ENCODE measurements around the gene GNB1.

Gene GNB1

DNA sequence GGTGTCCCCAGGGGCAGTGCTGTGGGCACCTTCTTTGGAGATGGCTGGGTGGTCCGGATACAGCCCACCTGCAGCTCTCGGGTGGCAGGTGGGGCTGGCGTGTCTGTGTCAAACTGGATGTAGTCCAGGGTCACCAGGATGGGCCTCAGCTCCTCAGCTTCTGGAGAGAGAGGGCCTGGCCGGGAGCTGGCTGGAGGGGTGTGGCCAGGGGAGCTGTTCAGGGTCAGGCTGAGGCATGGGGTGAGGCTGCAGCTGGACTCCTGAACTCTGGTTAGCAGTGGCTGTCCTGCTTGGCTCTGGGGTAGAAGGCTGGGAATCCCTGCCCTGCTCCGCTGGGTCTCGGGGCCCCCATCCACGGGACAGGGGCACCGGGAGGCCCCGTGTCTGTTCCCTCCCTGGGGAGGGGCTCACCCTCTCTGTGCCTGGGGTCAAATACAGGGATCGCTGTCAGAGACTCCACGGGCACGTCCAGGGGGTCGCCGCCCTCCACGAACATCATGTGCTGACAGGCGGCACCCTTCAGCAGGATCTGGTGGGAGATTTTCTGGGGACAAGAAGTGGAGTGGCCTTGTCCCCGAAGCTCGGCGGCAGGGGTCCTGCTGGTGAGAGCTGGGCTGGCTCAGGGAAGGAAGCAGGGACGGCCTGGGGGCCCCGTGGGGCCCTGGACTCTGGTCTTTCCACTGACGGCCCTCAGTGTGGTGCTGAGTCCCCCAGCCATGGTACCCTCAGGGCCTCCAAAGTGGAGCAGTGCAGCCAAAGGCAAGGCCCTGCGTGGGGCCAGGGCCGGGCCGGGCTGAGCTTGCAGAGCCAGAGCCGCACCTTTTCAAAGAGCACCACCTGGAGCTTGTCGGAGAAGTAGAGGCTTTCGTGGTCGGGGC is 32.3 kb upstream of the GNB1 start:
- no peak for DNase-seq

- DNase-seq, result no peak
These were observed 31.7 kb upstream of the GNB1 start for GRCh38 chr1:1922702-1922955.

DNA sequence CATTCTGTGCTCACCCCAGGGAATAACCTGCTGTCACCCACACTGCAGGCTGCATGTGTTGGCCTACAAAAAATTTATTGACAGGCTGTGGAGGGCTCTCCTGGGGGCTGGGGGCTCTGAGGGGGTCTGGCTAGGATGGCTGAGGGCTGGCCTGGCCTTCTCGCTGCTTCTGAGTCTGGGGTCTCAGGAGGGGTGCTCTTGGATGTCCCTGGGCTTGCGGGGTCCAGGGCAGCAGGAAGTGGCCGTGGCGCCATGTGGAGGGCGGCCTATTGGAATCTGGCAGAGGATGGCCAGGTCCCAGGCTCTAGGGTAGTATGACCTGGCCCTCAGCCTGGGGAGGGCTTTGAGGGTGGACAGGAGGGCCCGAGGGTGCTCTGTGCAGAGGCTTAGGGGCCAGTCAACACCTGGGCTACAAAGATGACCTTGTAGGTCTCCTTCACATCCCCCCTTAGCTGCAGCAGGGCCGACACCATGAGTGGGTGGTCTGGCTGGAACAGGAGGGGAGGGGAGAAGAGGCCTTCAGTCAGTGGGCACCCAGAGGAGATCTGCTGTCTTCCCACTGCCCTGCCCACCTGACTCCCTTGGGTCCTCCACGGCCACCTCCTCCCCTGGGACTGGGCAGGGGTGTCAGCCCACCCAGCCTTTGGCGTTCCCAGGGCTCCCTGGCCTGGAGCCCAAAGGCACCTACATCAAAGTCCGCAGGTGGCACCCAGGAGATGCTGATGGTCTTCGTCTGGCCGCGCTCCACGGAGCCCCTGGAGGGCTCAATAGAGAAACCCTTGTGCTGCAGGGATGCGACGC is 31.2 kb upstream of the GNB1 start:
- DNase-seq, result no peak

DNA sequence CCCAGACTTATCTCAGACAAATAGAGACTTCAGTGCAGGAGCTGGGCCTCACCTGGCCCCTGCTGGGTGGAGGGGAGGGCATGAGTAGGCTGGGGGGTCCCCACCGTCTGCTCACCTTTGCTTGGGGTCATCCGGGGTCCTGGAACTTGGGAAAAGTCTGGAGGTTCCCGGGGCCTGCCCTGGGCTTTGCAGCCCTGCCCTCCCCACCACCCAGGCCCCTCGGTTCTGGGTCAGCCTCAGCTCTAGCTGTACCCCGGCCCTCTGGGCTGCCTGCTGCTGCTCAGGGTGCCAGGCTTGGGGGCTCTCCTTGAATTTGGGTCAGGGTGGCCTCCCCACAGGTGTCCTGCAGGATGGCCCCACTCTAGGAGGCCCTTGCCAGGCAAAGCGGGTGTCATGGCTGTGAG is 30.6 kb upstream of the GNB1 start:
- no peak for DNase-seq

DNA sequence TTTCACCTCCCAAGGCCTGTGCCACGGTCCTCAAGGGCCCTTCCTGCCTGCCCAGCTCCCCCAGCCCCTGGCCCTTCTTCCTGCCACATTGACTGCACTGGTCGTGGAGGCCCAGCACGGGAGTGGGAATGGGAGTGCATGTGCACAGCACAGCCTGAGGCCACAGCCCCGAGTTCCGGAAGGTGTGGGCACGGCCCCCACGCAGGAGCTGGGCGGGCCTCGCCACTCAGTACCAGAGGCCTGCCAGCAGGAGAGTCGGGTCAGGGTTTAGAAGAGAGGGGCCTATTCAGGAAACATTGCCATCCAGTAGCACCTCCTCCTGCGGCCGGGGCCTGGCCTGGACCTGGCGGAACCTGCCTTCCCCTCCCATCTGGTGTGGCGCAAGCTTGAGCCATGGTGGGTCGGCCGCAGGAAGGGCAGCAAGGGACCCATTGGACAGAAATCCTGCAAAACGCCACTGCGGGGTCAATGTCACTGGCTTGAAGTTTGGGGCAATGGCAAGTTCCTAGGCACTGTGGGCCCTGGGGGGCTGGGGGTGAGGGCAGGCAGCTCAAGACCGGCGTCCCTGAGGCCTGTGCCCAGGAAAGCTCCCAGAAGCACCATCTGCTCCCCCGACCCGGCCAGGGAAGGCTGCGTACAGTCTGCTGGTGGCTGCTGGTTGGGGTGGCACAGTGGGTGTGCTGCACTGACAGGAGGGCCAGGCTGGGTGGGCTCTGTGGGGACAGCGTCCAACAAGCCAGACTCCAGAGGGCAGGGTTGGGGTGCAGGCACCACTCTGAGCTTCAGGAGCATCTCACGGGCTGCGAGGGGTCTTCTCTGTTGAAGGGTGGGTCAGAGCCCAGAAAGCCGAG is 29.9 kb upstream of the GNB1 start:
- no peak for DNase-seq

- DNase-seq, result no peak
These were observed 29.2 kb upstream of the GNB1 start for GRCh38 chr1:1920057-1920607.

- peak; percentile 100 for DNase-seq
These were observed 28.6 kb upstream of the GNB1 start for GRCh38 chr1:1919304-1920056.

DNA sequence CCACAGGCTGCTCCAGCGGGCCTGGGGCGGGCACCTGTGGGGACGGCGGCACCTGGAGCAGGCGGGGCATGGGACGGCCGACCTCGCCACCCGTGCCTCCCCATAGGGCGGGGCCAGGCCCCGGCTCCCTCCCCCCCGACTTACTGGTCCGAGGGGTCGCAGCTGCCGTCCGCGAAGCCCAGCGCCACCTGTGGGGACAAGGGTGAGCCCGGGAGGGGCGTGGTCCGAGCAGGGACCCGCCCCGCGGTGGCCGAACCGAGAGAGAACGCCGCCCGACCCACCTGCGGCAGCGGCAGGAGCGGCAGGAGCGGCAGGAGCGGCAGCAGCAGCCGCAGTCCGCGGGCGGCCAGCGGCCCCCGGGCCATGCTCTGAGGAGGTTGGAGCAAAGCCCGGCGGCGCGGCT is 28.0 kb upstream of the GNB1 start, which contains the start of gene TMEM52:
Gene TMEM52, minus strand, starts transcription at position 379 of the 403 bp plus-strand sequence. Its CDS starts 14 bp downstream, at position 365.
- no peak for DNase-seq

DNA sequence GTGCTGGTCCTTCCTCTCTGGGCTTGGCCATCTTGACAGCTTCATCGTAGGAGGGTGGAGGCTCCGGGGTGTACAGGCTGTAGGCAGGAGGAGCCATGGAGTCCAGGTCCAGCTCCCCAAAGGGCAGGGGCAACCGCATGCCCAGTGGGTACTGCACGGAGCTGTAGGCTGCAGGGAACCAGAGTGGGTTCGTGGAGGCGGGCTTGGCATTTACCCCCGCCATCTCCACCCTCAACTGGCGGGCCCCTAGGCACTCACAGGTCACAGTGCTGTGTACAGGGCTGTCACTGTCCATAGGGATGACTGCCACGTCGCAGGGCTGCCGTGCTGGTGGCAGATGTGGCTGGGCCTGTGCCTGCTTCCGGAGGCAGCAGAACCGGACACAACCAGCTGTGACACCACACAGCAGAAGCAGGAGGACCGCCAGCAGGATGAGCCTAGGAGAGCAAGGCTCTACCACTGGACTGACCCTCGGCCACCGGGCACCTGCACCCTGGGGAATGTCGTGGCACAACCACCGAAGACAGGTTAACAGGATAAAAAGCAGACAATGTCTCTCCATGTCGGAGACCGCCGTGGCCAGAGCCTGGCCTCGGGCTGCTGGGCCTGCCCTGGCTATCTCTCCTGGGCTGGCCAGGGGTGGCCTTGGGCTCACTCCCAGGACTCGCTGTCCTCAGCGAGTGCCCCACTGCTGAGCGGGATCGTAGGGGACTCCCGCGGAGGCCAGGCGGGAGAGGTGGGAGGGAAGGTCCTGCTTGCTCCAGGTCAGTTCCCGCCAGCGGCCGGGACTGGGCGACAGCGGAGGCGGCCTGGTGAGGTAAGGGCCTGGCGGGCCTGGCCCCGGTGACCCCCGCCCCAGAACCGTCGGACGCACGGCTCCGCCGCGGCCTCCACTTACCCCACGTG is 27.4 kb upstream of the GNB1 start:
- DNase-seq, result no peak

- DNase-seq, result no peak
These were observed 26.6 kb upstream of the GNB1 start for GRCh38 chr1:1917304-1917976.

DNA sequence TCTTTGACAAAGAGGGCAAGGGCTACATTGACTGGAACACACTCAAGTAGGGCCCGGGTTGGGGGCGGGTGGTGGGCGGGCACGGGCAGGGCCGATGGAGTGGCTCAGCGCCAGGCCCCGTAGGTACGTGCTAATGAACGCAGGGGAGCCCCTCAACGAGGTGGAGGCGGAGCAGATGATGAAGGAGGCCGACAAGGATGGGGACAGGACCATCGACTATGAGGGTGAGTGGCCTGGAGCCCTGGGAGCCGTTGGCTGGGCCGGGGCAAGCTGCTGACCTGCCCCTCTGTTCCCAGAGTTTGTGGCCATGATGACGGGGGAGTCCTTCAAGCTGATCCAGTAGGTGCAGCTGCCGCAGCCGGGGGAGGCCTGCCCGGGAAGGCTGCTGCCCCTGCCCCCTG is 26.0 kb upstream of the GNB1 start:
- no peak for DNase-seq

DNA sequence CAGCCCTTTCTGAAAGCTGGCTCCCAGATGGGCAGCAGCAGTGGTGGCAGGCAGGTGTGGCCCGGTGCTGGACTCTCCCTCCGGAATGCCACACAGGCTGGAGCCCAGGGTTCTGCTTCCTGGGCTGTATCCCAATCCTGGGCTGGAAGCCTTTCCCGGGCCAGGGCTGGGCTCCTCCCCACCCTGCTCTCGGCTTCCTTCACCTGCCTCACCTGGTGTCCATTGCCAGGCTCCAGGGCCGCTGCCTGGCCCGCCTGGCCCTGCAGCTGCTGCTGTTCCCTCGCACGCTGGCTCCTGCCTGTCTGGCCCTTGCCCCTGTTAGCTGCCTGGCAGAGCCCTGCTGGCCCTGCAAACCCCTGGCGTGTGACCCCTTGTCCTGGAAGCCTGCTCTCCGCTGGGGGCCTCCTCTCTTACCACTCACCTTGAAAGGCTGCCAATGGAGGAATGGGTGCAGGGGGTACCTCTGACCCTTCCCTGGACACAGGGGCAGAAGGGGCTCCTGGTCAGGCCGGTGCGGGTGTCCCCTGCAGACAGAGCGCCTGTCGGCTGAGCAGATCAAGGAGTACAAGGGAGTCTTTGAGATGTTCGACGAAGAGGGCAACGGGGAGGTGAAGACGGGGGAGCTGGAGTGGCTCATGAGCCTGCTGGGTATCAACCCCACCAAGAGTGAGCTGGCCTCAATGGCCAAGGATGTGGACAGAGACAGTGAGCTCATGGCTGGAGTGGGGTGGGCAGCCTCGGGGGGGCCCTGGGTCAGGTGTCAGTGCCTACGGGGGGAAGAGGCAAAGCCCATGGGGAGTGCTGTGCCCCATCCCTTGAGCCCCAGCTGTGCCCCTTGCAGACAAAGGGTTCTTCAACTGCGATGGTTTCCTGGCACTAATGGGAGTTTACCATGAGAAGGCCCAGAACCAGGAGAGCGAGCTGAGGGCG is 25.3 kb upstream of the GNB1 start:
- DNase-seq, result no peak

DNA sequence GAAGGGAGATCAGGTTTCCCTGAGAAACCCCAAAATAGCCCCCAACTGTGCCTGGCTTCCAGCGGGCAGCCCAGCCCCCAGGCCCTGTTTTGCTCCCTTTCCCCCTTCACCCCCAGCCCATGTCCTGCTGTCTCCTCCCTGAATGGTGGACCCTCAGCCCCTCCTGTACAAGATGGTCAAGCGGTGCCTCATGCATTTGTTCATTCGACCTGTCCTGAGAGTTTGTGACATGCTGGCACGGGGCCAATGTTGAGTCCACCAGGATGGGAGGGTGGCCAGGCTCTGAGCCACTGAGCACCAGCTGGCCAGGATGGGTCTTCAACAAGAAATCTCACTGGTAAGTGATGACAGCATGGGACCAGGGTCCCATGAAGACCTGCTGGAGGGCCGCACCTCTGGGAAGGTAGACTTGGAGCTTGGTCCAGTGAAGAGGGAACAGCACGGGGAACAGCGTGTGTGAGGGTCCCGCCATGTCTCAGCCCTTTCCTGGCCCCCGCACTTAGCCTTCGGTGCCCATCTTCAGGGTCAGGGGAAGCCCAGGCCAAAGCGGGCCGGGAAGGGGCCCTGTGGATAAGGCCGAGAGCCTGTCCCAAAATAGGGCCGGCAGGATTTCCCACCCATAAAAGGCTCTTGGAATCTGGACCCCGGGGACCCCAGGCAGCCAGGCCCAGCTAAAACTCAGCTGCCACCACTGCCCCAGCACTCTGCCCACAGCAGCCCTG is 24.2 kb upstream of the GNB1 start, which contains the start of gene CALML6:
Gene CALML6, plus strand, starts transcription at position 290 of the 722 bp plus-strand sequence. Its CDS starts 21 bp downstream, at position 311.
- DNase-seq, result no peak

DNA sequence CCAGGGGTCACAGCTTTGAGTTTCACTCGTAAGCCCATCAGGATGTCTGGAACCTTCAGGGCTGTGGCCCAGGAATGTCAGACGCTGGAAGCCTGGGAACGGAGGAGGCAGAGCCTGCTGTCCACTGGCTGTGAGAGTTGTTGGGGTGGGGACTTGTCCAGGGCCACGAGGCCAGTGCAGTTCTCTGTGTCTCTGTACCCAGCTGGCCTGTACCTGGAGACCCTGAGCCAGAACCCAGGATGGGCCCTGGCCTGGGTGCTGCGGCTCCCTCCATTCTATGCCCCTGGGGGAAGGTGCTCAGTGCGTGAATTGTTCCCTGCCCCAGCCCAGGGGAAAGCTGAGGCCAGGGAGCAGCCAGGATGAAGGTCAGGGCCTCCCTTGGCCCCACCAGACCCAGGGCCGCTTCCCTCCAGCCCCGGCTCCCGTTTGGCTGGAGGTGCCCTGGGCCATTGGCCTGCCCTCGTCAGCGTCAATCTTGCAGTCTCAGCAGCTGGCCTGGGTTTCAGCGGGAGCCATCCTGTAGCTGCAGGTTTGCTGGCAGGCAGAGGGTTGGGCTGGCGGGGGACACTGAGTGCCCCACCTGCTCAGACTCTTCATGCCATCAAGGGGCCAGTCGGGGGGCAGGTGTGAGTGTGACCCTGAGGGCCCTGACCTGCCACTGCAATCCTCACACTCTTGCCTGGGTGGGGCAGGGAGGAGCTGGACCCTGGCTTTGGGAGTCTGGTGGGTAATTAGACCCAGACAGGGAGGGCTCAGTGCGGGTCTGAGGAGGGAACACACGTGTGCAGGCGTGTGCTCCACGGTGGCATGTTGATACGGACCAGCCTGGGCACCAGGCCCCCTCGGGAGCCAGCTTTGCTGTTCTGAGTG is 23.4 kb upstream of the GNB1 start:
- no peak for DNase-seq

GRCh38 chr1:1911350-1912041 is 20.6 kb upstream of the GNB1 start:
- no peak for DNase-seq

GRCh38 chr1:1910651-1911331 is 19.9 kb upstream of the GNB1 start:
- DNase-seq, result no peak

Measured in CD4-positive, alpha-beta T cell treated with Interleukin-6 for 4 hours (primary cell).